IMR-90 (cell line): ENCODE measurements around the gene SIAH2. TPM values are rescaled to one million over a fixed set of nuclear protein-coding genes. Genes with fewer than 3 reads are reported as not detected.

Experiments used
- ATAC-seq: fragments of 200-7000 bp; cut with Tn5 transposase; 2 replicates; pipeline ENCODE4 v1.9.1; 2020; ENCODE audit warnings: low read depth, mild to moderate bottlenecking, moderate library complexity
- BruUV-seq: library from RNA; stranded (reverse); fragments of 400-500 nt; replicated peaks from 2 replicates; lab custom pipeline; 2021; lab: Mats Ljungman, UMichigan
- CTCF ChIA-PET: fragments of 300-600 bp; formaldehyde crosslinking; extraction: SDS; loops from one replicate; lab custom pipeline; 2021; ENCODE audit warnings: antibody characterized with exemption; lab: Yijun Ruan, JAX
- POLR2A ChIA-PET: fragments of 300-600 bp; sonication (Branson Sonifier 250); formaldehyde crosslinking; loops from one replicate; lab custom pipeline; 2022; ENCODE audit warnings: antibody characterized with exemption; ENCODE audit not compliant: unreplicated experiment; lab: Charles Lee
- DNase-seq: peaks from one replicate; pipeline ENCODE4 v3.0.0; 2013
- H2AFZ ChIP-seq: replicated peaks from 2 replicates; pipeline ENCODE3; 2013; ENCODE audit warnings: low read length, mild to moderate bottlenecking; ENCODE audit not compliant: poor library complexity
- H2AK5ac ChIP-seq: 2 replicates; pipeline ENCODE4 v1.6.1; 2013; ENCODE audit warnings: low read depth, low read length, inconsistent platforms
- H2AK9ac ChIP-seq: replicated peaks from 2 replicates; pipeline ENCODE3; 2013; ENCODE audit warnings: mild to moderate bottlenecking, low read depth, low read length, moderate library complexity; ENCODE audit not compliant: poor library complexity
- H2BK120ac ChIP-seq: 2 replicates; pipeline ENCODE4 v1.6.1; 2013; ENCODE audit warnings: low read depth, low read length, inconsistent platforms
- H2BK15ac ChIP-seq: 3 replicates; pipeline ENCODE4 v1.6.1; 2013; ENCODE audit warnings: low read depth, low read length, inconsistent platforms
- H2BK20ac ChIP-seq: 2 replicates; pipeline ENCODE4 v1.6.1; 2013; ENCODE audit warnings: low read depth, mild to moderate bottlenecking, inconsistent platforms, low read length, moderate library complexity
- H2BK5ac ChIP-seq: 2 replicates; pipeline ENCODE4 v1.6.1; 2013; ENCODE audit warnings: mild to moderate bottlenecking, low read depth, low read length, inconsistent platforms; ENCODE audit not compliant: poor library complexity, severe bottlenecking
- H3K14ac ChIP-seq: replicated peaks from 2 replicates; pipeline ENCODE4 v1.6.1; 2013; ENCODE audit warnings: low read depth, low read length, inconsistent platforms
- H3K18ac ChIP-seq: 2 replicates; pipeline ENCODE4 v1.6.1; 2013; ENCODE audit warnings: low read depth, low read length, control low read depth
- H3K23ac ChIP-seq: 2 replicates; pipeline ENCODE4 v1.6.1; 2013; ENCODE audit warnings: low read depth, low read length, inconsistent platforms
- H3K27ac ChIP-seq: 2 replicates; pipeline ENCODE4 v1.5.1; 2013; ENCODE audit warnings: mild to moderate bottlenecking, control low read depth, low read length; ENCODE audit not compliant: insufficient read depth
- H3K27me3 ChIP-seq: 2 replicates; pipeline ENCODE4 v1.6.1; 2013; ENCODE audit warnings: low read length; ENCODE audit not compliant: control insufficient read depth, insufficient read depth
- H3K36me3 ChIP-seq: 2 replicates; pipeline ENCODE4 v1.6.1; 2013; ENCODE audit warnings: low read length, mixed read lengths; ENCODE audit not compliant: control insufficient read depth, insufficient read depth
- H3K4ac ChIP-seq: 2 replicates; pipeline ENCODE4 v1.6.1; 2013; ENCODE audit warnings: low read depth, low read length, inconsistent platforms
- H3K4me1 ChIP-seq: 2 replicates; pipeline ENCODE4 v1.6.1; 2013; ENCODE audit warnings: low read length, mixed read lengths; ENCODE audit not compliant: control insufficient read depth, insufficient read depth
- H3K4me2 ChIP-seq: 2 replicates; pipeline ENCODE4 v1.6.1; 2013; ENCODE audit warnings: low read depth, mild to moderate bottlenecking, control low read depth, low read length, moderate library complexity
- H3K4me3 ChIP-seq: 2 replicates; pipeline ENCODE4 v1.5.1; 2013; ENCODE audit warnings: low read depth, mild to moderate bottlenecking, control low read depth, low read length, moderate library complexity; ENCODE audit not compliant: insufficient read depth
- H3K56ac ChIP-seq: 2 replicates; pipeline ENCODE4 v1.6.1; 2013; ENCODE audit warnings: low read length, inconsistent platforms; ENCODE audit not compliant: insufficient read depth; ENCODE audit errors: extremely low read depth
- H3K79me1 ChIP-seq, 2 experiments: 2 replicates each; pipeline ENCODE4 v1.6.1; 2013; ENCODE audit warnings: low read length in 2 of 2, inconsistent platforms in 1 of 2, low read depth in 1 of 2
- H3K9ac ChIP-seq: 2 replicates; pipeline ENCODE4 v1.6.1; 2013; ENCODE audit warnings: low read depth, low read length, control low read depth
- H3K9me1 ChIP-seq: 2 replicates; pipeline ENCODE4 v1.6.1; 2013; ENCODE audit warnings: low read length, inconsistent platforms; ENCODE audit not compliant: insufficient read depth
- H3K9me3 ChIP-seq: 2 replicates; pipeline ENCODE4 v1.6.1; 2013; ENCODE audit warnings: low read length; ENCODE audit not compliant: control insufficient read depth, insufficient read depth
- H4K20me1 ChIP-seq: 2 replicates; pipeline ENCODE4 v1.6.1; 2013; ENCODE audit warnings: low read length, inconsistent platforms; ENCODE audit not compliant: insufficient read depth
- H4K5ac ChIP-seq: 2 replicates; pipeline ENCODE4 v1.6.1; 2013; ENCODE audit warnings: mild to moderate bottlenecking, low read depth, low read length, control low read depth
- H4K8ac ChIP-seq, 2 experiments: 2 replicates each; pipeline ENCODE4 v1.6.1; 2013; ENCODE audit warnings: low read depth in 2 of 2, low read length in 2 of 2, control low read depth in 1 of 2, inconsistent platforms in 1 of 2
- H4K91ac ChIP-seq: 2 replicates; pipeline ENCODE4 v1.6.1; 2013; ENCODE audit warnings: low read depth, low read length, inconsistent platforms; ENCODE audit not compliant: insufficient read depth
- BHLHE40 ChIP-seq: fragments of 150-350 bp; IDR thresholded peaks from 2 replicates; pipeline ENCODE4 v1.6.1; 2016; ENCODE audit warnings: mild to moderate bottlenecking, low read depth, low read length
- CEBPB ChIP-seq: IDR thresholded peaks from 2 replicates; pipeline ENCODE4 v1.6.1; 2012; ENCODE audit warnings: low read depth, low read length, improper control_type of control experiment
- ELK1 ChIP-seq: fragments of 150-350 bp; IDR thresholded peaks from 2 replicates; pipeline ENCODE4 v1.6.1; 2016; ENCODE audit warnings: low read depth, mild to moderate bottlenecking, low read length, moderate library complexity, borderline replicate concordance
- MXI1 ChIP-seq: IDR thresholded peaks from 2 replicates; pipeline ENCODE4 v1.6.1; 2012; ENCODE audit warnings: low read depth, mild to moderate bottlenecking, low read length, moderate library complexity, borderline replicate concordance
- POLR2A ChIP-seq: IDR thresholded peaks from 2 replicates; pipeline ENCODE4 v1.6.1; 2012; ENCODE audit warnings: mild to moderate bottlenecking, low read depth, low read length
- RAD21 ChIP-seq: IDR thresholded peaks from 2 replicates; pipeline ENCODE4 v1.6.1; 2012; ENCODE audit warnings: low read length, improper control_type of control experiment
- RCOR1 ChIP-seq: IDR thresholded peaks from 2 replicates; pipeline ENCODE4 v1.6.1; 2012; ENCODE audit warnings: mild to moderate bottlenecking, low read length, improper control_type of control experiment; ENCODE audit not compliant: insufficient replicate concordance
- RFX5 ChIP-seq: IDR thresholded peaks from 2 replicates; pipeline ENCODE4 v1.8.0; 2012; ENCODE audit warnings: low read depth, mild to moderate bottlenecking, low read length, moderate library complexity
- SMC3 ChIP-seq: fragments of 150-350 bp; IDR thresholded peaks from 2 replicates; pipeline ENCODE4 v1.6.1; 2016; ENCODE audit warnings: low read depth, mild to moderate bottlenecking, antibody characterized with exemption, low read length, moderate library complexity
- WGBS, 2 experiments: methylation state at CpG; one replicate each; pipeline versions ENCODE4 v1.1.5 to v1.1.7; 2013; ENCODE audit warnings: missing lambda C conversion rate in 2 of 2; ENCODE audit not compliant: insufficient read length in 1 of 2; ENCODE audit errors: extremely low coverage in 2 of 2; 5-methylcytosine and 5-hydroxymethylcytosine counted together
- dilution Hi-C: fragments of 300-500 bp; cut with HindIII; formaldehyde crosslinking; loops from one replicate; pipeline ENCODE4 v1.14.3; 2018; ENCODE audit warnings: low sequenced_read_pairs; ENCODE audit not compliant: unreplicated experiment
- in situ Hi-C: fragments of 300-500 bp; cut with MboI; formaldehyde crosslinking; loops from 3 replicates; pipeline ENCODE4 v1.14.3; 2019; ENCODE audit warnings: low sequenced_read_pairs, inconsistent platforms, mixed read lengths
- intact Hi-C: fragments of 100-400 bp; cut with micrococcal nuclease; formaldehyde crosslinking; loops from 2 replicates; pipeline ENCODE4 v1.10.0; 2022
- polyA plus RNA-seq, 3 experiments: library from polyadenylated mRNA; depleted of rRNA; stranded (reverse); fragments of >200 nt; gene quantifications; 2 replicates each; pipeline ENCODE4 v1.2.3, GENCODE V29; 2012; ENCODE audit warnings: low replicate concordance in 1 of 3
- total RNA-seq: library from RNA; depleted of rRNA; stranded (reverse); fragments of >200 nt; gene quantifications from 2 replicates; pipeline ENCODE4 v1.2.3, GENCODE V29; 2012

The SIAH2 gene
- total and polyA plus RNA-seq, 2 of the 4 experiments (the other 2 are of a cell fraction), result 24.7 to 61.8 TPM

DNA sequence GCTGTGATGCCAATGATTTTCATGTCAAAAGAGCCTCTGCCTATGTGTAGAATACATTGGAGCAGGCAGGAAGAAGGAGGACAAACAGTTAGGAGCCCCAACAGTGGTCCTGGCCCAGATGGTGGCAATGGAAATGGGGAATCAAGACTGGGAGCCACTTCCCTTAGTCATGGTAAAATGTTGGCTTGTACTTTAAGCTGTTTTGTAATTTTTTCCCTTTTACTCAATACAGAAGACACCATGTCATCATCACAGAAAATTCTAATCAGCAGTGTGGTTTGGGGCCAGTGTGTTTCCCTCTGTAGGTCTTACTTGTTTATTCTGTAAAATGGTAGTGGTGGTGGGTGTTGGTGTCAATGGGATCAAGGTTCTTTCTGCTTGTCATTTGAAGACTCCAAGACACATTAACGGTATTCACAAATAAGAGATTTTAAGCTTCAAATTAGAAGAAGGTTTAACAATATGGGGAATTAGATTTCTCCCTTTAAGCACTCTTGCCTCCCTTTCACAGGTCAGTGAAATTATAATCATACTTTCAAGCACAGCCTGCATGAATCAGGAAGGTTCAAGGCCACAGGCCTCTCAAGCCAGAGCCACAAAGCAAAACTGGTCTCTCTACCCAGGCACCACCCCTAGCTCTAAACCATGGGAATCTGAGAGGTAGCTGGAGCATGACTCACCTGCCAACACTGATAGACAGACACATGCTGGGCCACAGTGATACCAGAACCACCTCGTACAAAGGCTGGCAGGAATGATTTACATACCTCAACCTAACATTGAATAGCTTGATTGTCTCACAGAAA is 24.9 kb downstream of the SIAH2 start (continued):
- TF ChIP-seq CEBPB, result no peak

GRCh38 chr3:150736903-150737832 is 25.8 kb downstream of the SIAH2 start:
- BruUV-seq, result no TSS peak
- TF ChIP-seq BHLHE40 (no peak), RFX5 (no peak), POLR2A (no peak), ELK1 (no peak), MXI1 (no peak), SMC3 (no peak), RAD21 (no peak), RCOR1 (no peak)
- no peak for DNase-seq
- H3K36me3 ChIP-seq, result peaks cover 14% of the 10 kb centered on the region
- H3K4me1 ChIP-seq, result peaks cover 2% of the 10 kb centered on the region
- H3K9me3 ChIP-seq, result no peaks in the 10 kb centered on the region
- H4K8ac ChIP-seq, result no peak overlapping the region
- no peak overlapping the region for H2BK5ac ChIP-seq
- no peak overlapping the region for H3K4me3 ChIP-seq
- intact Hi-C loops (no loop called here), dilution Hi-C loops (no loop called here), in situ Hi-C loops (no loop called here)
- no peak overlapping the region for H2AK9ac ChIP-seq
- H2AFZ ChIP-seq, result no peak overlapping the region
- H3K9me1 ChIP-seq, result peaks cover 8% of the 10 kb centered on the region; the same call in 1 of the 2 replicates
- no peak overlapping the region for H4K91ac ChIP-seq
- H3K27ac ChIP-seq, result no peak overlapping the region
- no peak overlapping the region for H3K23ac ChIP-seq
- no peak overlapping the region for H3K4me2 ChIP-seq
- peaks cover 18% of the 10 kb centered on the region; the same call in 1 of the 2 replicates for H4K20me1 ChIP-seq
- ChIA-PET CTCF (interaction anchor here (0.6 to 1.3 kb wide), 2 partner anchors 8 to 111 kb away, joined by 4 read pairs; no protein-coding TSS in a partner anchor), POLR2A (no interaction called here)
- peaks cover 15 to 38% of the 10 kb centered on the region in 2 experiments for H3K79me1 ChIP-seq
- 81% methylated on average over 3 of the region's 8 CpGs; no CpG with 5 or more reads in 1 of the 2 experiments for whole genome bisulfite sequencing, 2 experiments
- no peak overlapping the region for H3K56ac ChIP-seq
- no peak overlapping the region for H2BK120ac ChIP-seq
- no peak overlapping the region for H2AK5ac ChIP-seq
- ATAC-seq, result no peak
- H3K18ac ChIP-seq, result no peak overlapping the region
- no peak overlapping the region for H4K5ac ChIP-seq
- H2BK15ac ChIP-seq, result no peak overlapping the region
- no peak overlapping the region for H2BK20ac ChIP-seq
- no peak overlapping the region for H3K4ac ChIP-seq
- no peak overlapping the region for H3K14ac ChIP-seq
- no peak overlapping the region for H3K9ac ChIP-seq
- H3K27me3 ChIP-seq, result no peaks in the 10 kb centered on the region
